NCI-H2107 (cell line): ENCODE data around the gene PRND.
"Not testable (repeated sequence)": the region's sequence is repeated elsewhere in the genome, so short reads cannot be mapped to it uniquely, and the experiment has no call there.

Experiments used
- DNase-seq: peaks from one replicate; lab custom pipeline; 2025; lab: John Stamatoyannopoulos, UW

The PRND gene, protein sequence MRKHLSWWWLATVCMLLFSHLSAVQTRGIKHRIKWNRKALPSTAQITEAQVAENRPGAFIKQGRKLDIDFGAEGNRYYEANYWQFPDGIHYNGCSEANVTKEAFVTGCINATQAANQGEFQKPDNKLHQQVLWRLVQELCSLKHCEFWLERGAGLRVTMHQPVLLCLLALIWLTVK

DNA sequence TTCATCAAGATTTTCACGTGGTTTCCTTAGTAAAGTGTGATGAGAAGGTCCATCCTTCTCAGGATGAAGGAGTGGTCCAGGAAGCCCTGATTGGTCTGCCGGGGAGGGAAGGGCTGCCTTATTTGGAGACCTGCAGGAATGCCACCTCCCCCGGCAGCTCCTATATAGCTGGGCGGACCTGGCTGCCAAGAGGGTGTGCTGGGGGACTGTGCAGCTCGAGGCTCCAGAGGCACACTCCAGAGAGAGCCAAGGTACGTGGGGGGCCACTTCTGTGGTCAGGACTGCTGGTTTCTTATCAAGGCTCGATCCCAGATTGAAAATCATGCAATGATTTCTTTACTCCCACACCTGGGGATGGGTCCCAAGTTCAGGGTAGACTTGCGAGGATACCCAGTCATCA, at the start of gene PRND:
TSS of gene PRND (plus strand) at position 191 of the 400 bp plus-strand sequence. CDS start 2,643 bp downstream, outside the sequence.
- no peak for DNase-seq

- no peak for DNase-seq
Observed at GRCh38 chr20:4672948-4673347, 48.8 kb upstream of the PRND start.

- DNase-seq = no peak
Observed at GRCh38 chr20:4673371-4674001, 48.2 kb upstream of the PRND start.

DNA sequence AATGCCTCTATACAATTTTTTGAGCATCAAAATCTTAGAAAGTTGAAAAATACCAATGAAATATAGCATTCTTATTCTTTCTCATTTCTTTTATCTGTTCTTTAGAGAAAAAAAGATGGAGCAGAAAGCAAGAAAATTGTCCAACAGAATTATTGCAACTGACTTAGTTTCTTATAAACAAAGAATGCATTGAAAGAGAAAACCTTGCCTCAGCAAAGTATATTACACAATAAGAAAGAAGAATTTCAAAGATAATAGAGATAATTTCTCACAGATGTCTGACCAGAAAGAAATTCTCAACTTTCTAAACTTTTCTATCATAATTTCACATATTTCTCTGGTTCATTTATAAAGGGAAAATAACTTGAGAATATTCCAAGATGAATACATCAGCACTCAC, 47.0 kb upstream of the PRND start:
- DNase-seq = no peak

- no peak for DNase-seq
Observed at GRCh38 chr20:4677846-4678245, 43.9 kb upstream of the PRND start.

DNA sequence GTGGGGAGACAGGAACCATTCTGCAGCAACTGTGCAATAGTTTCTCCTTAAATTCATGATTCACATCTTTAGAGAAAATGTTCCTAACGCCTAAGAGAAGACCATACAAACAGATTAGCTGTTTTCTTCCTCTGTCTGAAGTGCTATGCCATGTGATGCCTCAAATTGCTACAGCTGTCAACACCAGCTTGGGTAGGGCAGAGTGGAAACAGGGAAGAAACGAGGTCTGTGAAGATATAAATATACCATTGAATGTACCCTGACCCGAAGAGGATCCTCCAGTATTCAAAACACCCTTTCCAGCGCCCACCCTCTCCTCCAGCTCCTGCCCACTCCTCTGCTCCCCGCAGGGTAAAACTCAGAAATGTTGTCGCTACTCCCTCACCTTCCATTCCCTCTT, 40.3 kb upstream of the PRND start:
- DNase-seq = no peak

GRCh38 chr20:4681991-4682401, 39.7 kb upstream of the PRND start:
- no peak for DNase-seq

DNA sequence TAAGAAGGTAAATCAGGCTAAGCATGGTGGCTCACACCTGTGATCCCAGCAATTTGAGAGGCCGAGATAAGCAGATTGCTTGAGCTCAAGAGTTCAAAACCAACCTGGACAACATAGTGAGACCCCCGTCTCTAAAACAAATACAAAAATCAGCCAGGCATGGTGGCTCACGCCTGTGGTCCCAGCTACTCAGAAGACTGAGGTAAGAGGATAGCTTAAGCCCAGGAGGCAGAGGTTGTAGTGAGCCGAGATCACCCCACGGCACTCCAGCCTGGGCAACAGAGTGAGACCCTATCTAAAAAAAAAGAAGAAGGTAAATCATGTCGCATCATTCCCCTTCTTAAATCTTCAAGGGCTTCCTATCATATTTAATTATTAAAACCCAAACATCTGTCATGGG, 39.0 kb upstream of the PRND start:
- DNase-seq = no peak

DNA sequence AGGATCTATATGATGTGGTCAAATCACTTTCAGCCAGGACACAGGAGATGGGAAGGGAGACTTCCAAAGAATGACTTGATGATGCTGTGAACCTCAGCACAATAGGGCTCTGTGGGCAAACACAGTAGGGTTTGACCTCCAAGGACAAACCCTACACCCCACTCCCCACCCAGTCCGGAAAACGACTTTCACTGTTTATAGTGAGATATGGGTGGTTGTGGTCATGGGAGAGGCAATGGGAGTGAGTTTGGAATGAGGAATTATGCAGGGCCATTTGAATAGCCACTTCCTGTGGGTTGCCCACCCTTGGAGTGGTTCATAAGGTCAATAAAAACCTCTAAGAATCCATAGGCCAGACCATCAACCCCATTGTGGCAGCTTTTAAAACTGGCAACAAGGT, 38.4 kb upstream of the PRND start:
- no peak for DNase-seq

DNA sequence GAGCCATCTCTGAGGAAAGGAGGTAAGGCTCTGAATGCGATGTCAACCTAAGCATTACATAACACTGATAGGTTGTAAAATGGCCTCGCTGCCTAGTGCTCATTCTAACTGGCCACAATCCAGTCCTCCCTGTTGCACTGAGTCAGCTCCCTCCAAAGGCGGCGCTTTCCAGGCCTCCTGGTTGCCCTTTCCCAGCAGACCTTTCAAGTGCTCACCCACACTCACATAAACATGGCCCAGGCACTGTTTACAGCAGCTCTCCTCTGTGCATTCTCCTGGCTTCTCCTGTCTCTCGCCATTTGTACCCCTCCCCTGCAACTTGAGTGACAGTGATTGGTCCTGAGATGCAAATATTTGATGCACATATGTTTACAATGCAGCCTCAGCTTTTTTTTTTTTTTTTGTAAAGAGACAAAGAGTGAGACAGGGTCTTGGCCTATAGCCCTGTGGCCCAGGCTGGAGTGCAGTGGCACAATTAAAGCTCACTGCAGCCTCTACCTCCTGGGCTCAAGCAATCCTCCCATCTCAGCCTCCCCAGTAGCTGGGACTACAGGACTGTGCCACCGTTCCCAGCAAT, 36.8 kb upstream of the PRND start:
- DNase-seq = no peak

- no peak for DNase-seq
Observed at GRCh38 chr20:4685923-4686221, 35.8 kb upstream of the PRND start.

DNA sequence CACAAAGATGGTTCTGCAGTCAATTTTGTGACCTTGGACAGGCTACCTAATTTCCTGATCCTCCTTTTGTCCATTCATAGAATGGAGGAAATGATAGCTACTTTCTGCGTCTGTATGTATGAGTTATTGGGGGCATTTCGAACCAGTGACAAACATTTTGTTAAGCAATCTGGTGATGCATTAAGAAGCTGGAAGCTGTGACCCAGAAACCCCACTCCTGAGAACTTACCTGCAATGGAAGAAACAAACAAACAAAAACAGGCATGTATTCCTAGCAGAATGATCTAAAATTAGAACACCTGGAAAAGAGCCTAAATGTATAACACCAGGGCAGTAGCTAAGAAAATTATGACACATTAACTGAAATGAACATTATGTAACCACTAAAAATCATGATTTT, 33.4 kb upstream of the PRND start:
- no peak for DNase-seq

DNA sequence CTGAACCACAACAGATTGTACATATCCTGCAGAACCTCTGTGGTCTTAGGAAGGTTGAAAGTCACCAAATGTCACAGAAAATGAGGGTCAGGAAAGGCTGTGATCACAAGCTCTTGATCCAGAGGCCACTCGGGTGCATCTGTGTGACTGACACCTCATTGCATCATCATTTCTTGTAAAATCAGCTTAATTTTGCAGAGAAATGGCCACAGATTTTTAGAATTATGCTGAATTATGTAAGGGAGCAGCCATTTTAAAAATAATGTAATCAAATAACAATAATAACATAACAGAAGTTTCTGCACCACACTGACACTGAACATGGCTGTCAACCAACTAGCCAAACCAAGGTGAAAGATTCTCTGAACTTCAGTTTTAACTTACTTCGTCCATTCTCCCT, 32.5 kb upstream of the PRND start:
- no peak for DNase-seq

- DNase-seq = no peak
Observed at GRCh38 chr20:4691753-4692152, 30.0 kb upstream of the PRND start.

DNA sequence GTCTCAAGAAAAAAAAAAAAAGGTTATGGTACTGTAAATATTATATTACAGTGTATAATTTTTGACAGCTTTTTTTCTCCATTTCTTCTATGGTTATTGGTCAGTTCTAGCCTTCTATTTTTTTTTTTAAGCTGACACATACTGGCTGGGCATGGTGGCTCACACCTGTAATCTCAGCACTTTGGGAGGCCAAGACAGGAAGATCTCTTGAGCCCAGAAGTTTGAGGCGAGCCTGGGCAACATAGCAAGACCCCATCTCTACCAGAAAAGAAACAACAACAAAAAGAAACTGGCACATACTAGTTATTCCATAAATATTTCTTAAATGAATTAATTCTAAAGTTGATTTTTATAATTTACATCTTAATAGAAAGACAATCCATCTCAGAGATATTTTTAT, 27.6 kb upstream of the PRND start:
- no peak for DNase-seq

DNA sequence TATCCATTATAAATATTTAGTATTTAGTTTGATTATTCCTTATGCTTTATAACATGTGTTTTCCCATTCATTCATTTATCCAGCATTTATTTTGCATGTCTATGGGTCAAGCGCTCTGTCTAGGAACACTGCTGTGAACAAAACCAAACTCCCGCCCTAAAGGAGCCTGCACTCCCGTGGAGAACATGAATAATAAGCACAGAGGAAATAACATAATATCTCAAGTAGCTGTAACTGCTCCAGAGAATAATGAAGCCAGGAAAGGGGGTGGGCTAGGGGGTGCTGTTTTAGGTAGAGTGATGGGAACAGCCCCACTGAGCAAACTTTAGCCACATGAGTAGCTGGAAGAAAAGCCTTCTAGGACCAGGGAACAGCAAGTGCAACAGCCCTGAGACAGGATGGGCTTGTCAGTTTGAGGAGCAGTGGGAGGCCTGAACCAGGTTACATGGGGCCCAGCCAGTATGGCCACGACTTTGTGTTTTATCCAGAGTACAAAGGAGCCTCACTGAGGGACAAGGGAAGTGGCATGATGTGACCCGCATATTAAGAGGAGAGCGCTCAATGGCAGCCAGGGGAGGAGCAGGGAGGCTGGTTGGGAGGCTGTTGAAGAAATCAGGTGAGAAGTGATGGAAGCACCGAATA, 24.4 kb upstream of the PRND start:
- no peak for DNase-seq

GRCh38 chr20:4697831-4698221, 23.9 kb upstream of the PRND start:
- DNase-seq = no peak

- DNase-seq = no peak
Observed at GRCh38 chr20:4699216-4699615, 22.5 kb upstream of the PRND start.

DNA sequence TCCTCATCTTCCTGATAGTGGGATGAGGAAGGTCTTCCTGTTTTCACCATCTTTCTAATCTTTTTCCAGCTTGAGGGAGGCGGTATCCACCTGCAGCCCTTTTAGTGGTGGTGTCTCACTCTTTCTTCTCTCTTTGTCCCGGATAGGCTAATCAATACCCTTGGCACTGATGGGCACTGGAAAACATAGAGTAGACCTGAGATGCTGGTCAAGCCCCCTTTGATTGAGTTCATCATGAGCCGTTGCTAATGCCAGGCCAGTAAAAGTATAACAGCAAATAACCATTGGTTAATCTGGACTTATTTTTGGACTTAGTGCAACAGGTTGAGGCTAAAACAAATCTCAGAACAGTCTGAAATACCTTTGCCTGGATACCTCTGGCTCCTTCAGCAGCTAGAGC, 21.8 kb upstream of the PRND start:
- no peak for DNase-seq

- no peak for DNase-seq
Observed at GRCh38 chr20:4702562-4703280, 19.0 kb upstream of the PRND start.

- no peak for DNase-seq
Observed at GRCh38 chr20:4703281-4703676, 18.4 kb upstream of the PRND start.

DNA sequence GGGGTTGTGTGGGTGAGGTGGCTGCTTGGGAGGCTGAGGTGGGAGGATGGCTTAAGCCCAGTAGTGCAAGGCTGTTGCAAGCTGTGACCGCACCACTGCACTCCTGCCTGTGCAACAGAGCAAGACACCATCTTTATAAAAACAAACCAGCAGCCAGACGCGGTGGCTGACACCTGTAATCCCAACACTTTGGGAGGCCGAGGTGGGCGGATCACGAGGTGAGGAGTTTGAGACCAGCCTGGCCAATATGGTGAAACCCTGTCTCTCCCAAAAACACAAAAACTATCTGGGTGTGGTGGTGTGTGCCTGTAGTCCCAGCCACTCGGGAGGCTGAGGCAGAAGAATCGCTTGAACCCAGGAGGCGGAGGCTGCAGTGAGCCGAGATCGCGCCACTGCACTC, 14.8 kb upstream of the PRND start:
- DNase-seq = not testable (repeated sequence)

DNA sequence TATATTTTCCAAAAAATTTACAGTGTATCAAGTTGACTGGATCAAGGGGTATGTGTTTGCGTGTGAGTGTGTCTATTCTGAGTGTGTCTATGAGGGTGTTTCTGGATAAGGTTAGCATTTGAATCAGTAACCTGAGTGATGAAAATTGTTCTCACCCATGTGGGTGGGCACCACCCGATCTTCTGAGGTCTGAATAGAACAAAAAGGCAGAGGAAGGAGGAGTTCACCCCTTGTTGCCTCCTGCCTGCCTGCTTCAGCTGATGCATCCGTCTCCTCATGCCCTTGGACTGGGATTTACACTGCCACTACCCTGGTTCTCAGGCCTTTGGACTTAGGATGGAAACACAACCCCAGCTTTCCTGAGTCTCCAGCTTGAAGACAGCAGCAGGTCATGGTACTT, 13.7 kb upstream of the PRND start:
- DNase-seq = no peak
